Activated T-cell treated with anti-CD3 and anti-CD28 coated beads for 24 hours (primary cell): Measurements from ENCODE around the gene PSMB11.

ENCODE experiments used
- DNase-seq: peaks from one replicate; pipeline ENCODE4 v3.0.0-alpha.2; 2020; ENCODE audit warnings: low read depth

Gene PSMB11

DNA sequence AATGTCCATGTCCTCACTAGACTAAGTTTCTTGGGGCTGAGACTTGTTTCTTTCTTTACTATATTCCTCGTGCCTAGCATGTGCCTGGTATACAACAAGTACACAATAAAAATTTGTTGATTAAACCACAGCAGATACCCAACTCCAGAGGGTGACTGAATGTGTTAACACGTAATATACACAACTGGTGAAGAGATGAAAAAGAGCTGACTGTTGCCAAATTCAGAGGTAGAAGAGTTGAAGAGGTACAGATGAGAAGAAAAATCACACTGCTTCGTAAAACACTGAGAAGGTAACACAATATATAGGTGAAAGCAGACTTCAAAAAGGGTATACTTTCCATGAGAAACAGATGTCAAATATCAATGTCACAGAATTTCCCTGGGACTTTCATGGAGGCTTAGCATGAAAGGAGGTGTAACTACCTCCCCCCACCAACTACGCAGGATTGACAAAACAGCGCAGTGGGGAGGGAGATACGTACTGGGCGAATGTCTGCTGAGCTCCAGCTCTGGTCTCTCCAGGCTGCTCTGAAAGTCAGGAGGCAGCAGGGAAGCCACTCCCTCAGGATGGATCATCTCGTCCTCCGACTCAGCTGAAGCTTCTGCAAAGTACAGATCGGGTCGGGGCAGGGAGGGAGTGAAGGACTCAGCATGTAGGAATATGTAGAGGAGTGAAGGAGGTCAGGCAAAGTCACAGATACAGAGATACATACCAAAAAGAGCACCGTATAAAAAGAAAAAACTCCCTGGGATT is 47.7 kb downstream of the PSMB11 start:
- DNase-seq = no peak

DNA sequence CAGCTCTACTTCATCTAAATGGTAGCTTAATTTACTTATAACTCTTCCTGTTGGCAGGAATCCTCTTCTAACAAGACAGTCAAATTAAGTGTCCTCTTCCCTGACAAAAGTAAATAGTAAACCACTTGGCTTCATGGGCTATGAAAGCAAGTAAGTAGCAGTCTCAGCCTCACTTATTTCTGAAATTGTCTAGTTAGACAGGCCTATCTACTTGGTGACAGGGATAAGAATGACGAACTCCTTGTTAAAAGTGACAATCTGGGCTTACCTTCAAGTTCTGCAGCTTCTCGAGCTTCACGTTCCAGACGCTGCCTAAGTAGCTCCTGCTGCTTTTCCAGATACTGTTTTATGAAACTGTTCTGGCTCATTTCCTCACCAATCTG is 48.2 kb downstream of the PSMB11 start:
- DNase-seq = no peak

- no peak for DNase-seq
Observed at GRCh38 chr14:23091294-23092225, 49.5 kb downstream of the PSMB11 start.

DNA sequence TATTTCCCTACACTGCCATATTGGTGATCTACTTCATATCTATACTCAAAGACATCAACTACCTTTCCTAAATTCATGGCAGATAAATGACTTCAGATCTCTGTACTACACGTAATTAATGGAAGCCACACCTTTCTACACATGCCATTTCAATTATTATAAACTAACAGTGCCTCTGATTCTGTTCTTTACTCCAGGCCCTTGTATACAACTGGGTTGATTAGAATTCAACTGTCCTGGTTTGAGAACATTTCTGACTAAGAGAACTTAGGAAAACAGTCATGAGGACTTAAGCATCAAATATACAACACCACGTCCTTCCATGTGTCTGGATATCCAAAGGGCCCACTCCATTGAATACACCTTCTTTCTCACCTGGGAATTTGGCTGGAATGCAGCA is 51.1 kb downstream of the PSMB11 start:
- no peak for DNase-seq

- DNase-seq = no peak
Observed at GRCh38 chr14:23093526-23093925, 51.5 kb downstream of the PSMB11 start.
